PC-3 (cell line): ENCODE results near the gene SLC34A1.
A peak's percentile ranks its signal among the peaks of the same experiment; 100 is the strongest.

Experiments used
- CTCF ChIP-seq: fragments of 300-600 bp; sonication (generic); conservative IDR thresholded peaks from 2 replicates; pipeline ENCODE4 v1.5.1; 2017; ENCODE audit warnings: antibody characterized with exemption, low read depth, mild to moderate bottlenecking, low read length
- EZH2 ChIP-seq: fragments of 300-600 bp; sonication (generic); IDR thresholded peaks from one replicate; pipeline ENCODE4 v1.6.1; 2017; ENCODE audit warnings: antibody characterized with exemption, mild to moderate bottlenecking, low read length; ENCODE audit not compliant: unreplicated experiment
- EZH2phosphoT487 ChIP-seq: fragments of 300-600 bp; sonication (generic); IDR thresholded peaks from 2 replicates; pipeline ENCODE4 v1.6.1; 2018; ENCODE audit warnings: mild to moderate bottlenecking, antibody characterized with exemption, low read length, borderline replicate concordance

GRCh38 chr5:177403792-177404640 lies 19.8 kb downstream of the SLC34A1 start:
- TF ChIP-seq CTCF = peak; percentile 66
- no peak for TF ChIP-seq EZH2phosphoT487
- no peak for TF ChIP-seq EZH2
